ENCODE measurements around the gene KRTAP9-6. TPM values are rescaled to one million over a fixed set of nuclear protein-coding genes. Genes with fewer than 3 reads are reported as not detected.
"Not testable (repeated sequence)": the region's sequence is repeated elsewhere in the genome, so short reads cannot be mapped to it uniquely, and the experiment has no call there.

The KRTAP9-6 gene
- polyA plus RNA-seq, 10 donors: 0.15 to 0.30 (median 0.27) TPM; not detected in 5

DNA sequence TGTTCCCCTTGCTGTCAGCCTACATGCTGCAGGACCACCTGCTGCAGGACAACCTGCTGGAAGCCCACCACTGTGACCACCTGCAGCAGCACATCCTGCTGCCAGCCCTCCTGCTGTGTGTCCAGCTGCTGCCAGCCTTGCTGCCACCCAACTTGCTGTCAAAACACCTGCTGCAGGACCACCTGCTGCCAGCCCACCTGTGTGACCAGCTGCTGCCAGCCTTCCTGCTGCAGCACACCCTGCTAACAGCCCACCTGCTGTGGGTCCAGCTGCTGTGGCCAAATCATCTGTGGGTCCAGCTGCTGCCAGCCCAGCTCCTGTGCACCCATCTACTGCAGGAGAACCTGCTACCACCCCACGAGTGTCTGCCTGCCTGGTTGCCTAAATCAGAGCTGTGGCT lies 6.1 kb downstream of the KRTAP9-6 start:
- DNase-seq: not testable (repeated sequence)

DNA sequence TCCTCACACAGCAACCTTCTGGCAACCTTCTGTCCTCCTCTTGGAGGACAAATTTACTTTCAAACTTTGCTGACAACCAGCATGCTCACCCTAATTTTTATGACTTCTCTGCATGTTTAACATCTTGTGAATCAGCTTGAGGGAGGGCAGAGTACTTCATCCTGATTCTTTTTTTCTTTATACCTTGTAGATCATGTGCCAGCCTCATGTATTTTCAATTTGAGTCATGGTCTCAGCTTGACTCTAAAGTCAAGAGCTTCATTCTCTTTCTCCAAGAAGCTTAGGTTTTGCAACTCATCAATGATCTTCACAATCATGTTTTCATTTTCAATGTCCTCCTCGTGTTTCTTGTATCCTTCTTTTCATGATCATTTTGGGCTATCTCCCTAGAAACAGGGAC lies 6.7 kb downstream of the KRTAP9-6 start:
- no peak for DNase-seq

DNA sequence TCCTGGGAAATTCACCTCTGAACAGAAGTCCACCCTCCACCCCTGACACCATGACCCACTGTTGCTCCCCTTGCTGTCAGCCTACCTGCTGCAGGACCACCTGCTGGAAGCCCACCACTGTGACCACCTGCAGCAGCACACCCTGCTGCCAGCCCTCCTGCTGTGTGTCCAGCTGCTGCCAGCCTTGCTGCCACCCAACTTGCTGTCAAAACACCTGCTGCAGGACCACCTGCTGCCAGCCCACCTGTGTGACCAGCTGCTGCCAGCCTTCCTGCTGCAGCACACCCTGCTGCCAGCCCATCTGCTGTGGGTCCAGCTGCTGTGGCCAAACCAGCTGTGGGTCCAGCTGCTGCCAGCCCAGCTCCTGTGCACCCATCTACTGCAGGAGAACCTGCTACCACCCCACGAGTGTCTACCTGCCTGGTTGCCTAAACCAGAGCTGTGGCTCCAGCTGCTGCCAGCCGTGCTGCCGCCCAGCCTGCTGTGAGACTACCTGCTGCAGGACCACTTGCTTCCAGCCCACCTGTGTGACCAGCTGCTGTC lies 10.5 kb downstream of the KRTAP9-6 start, which contains the start of gene KRTAP9-7:
Gene KRTAP9-7, plus strand, starts transcription at position 51 of the 543 bp plus-strand sequence. Its CDS starts 0 bp downstream, at position 51.
- not testable (repeated sequence) for DNase-seq

DNA sequence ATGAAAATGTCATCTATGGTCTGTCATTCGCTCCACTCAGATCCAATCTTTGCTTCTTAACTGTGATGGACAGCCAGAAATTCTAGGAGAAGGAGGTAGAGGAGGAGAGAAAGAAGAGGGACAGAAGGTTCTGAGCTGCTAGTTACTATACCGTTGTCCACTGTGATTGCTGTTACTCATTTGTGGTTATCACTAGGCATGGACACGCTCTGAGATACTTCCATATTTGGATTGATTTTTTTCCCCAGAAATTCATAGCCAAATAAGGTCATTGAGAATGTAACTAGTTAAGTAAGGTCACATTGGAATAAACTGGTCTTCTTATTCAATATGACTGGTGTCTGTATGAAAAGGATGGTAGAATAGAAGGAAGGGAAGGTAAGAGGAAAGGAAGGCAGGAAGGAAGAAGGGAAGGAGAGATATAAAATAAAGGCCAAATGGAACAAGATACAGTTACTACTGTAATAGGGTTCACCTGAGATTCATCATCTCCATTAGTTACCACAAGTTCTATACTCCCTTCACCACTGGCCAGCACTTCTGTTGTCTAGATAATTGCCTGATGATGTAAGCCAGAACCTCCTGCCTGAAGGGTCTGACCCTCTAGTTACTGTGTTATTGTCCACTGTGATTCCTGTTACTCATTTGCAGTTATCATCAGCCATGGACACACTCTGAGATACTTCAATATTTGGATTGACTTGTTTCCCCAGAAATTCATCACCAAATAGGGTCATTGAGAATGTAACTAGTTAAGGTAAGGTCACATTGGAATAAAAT lies 13.2 kb downstream of the KRTAP9-6 start:
- DNase-seq: no peak

DNA sequence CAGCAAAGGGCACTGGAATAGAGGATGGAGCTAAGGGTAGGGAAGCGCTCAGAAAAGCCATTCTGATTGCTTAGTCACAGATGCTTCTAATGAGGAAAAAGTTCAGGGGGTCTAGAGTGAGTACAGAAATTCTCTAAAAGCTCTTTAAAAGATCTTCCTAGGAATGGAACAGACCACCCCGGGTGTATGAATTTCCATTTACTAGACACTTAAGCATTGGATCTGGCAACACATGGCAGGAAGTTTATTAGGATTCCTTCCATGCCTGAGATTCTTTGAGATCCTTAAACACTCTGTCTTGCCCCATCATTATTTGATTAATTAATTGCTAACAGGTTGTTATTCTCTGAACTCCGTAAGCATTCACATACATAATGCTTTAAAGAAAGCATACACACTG lies 18.9 kb downstream of the KRTAP9-6 start:
- peak in 1 of 3 donors; percentile 79 for DNase-seq

DNA sequence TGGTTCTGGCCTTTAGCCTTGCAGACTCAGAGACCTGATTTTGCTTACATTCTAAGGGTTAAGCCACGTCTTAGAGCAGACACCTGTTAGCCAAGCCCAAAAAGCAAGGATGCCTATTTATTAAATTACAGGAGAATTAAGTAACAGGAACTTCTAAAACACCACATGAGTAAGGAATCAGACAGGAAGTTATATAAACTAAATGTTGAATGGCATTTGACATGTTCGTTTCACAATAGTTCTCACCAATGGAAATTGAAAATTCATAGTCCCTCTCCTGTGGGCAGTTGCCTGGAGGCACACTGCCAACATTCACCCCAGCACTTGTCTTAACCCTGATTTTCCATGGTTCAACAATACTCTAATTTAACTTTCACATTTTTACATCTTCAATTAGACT lies 19.4 kb downstream of the KRTAP9-6 start:
- DNase-seq: no peak

DNA sequence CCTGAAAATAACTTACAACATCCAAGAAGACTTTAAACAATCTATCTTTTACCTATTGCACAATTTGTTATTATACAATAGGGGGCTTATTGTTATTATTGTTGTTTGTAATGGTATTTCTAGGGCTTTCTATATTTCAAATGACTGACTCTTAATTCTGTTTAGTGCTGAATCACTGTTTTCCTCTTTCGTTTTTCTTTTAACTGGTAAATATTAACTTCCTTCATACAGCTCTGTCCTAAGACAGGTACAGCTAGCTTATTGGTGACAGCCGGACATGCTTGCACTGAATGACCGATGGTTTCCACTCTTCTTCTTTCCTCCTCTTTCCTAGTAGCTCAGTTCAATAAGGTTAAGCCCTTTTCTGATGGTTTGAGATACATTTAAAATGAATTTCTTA lies 21.9 kb downstream of the KRTAP9-6 start:
- DNase-seq: no peak

DNA sequence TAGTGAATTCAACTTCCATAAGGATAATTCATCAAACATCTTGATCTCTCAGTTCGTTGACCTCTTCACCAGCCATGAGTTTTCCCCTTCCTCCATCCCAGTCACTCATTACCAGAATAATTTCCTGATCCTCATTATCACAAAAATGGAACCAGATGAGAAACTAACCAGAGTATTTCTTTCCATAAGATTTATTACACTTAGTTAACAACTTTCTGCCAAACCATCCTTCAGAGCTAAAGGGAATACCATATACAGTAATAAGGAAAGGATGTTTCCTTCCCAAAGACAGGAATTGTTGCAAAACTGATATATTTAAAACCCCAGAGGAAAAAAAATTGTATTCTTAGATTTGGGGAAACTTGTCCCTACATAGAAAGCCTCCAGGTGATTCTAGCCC lies 28.8 kb downstream of the KRTAP9-6 start:
- no peak for DNase-seq

DNA sequence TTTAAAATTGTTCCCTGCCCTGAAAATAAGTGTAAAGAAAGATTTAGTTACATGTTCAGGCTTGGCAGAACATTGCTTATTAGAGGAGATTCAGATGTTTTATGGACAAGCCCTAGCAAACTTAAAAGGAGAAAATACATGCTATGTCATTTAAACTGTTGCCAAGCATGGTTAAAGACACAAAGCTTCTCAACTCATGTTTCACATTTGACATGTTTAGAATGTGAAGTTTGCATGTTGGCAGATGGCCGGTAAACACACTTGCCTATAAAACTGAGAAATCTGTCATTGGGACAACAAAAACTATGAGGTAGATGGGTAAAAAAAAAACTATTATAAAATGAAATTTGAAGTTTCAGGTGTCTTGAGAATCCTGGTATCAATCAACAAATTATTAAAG lies 31.7 kb downstream of the KRTAP9-6 start:
- no peak for DNase-seq

DNA sequence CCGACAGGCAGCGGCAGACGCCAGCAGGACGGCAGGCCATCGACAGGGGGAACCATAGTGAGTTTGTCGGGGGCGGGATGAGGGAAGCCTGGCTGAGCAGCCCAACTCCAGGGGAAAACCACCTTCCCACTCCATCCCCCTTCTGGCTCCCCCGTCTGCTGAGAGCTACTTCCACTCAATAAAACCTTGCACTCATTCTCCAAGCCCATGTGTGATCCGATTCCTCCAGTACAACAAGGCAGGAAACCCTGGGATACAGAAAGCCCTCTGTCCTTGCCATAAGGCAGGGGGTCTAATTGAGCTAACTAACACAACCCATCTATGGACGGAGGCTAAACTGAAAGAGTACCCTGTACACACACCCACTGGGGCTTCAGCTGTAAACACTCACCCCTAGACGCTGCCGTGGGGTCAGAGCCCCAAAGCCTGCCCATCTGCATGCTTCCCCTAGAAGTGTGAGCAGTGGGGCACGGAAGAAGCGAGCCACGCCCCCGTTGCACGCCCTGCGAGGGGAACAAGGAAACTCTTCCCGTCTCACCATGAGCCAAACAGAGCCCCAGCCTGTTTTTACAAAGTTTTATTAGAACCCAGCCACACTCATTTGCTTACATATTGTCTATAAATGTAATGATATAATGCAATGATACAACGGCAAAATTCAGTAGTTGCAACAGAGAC lies 33.4 kb downstream of the KRTAP9-6 start:
- DNase-seq: no peak

DNA sequence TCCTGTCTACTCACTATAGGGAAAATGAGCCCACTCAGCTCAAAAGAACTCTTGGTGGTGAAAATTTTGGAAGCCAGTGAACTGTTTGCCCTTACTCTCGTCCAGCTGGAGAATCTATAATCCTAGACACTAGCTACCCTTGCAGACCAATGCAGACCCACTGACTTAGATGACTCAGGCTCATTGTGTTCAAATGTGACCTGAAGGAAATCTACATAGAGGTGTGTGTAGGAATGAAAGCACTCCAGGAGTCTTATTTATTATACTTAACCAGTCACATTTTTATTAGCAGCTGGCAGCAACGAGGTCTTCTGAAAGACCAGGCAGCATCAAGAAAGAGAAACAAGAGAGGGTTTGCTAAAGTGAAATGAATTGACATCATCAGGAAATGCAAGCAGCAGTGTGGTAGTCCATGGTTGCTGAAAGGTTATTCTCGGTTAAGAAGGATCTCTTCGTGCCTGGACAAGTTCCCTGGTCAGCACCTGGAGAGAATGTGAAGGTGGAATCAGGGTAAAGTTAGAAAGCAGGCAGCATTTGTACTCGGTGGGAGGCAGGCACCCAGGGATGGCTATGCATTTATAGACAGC lies 36.1 kb downstream of the KRTAP9-6 start:
- DNase-seq: no peak

DNA sequence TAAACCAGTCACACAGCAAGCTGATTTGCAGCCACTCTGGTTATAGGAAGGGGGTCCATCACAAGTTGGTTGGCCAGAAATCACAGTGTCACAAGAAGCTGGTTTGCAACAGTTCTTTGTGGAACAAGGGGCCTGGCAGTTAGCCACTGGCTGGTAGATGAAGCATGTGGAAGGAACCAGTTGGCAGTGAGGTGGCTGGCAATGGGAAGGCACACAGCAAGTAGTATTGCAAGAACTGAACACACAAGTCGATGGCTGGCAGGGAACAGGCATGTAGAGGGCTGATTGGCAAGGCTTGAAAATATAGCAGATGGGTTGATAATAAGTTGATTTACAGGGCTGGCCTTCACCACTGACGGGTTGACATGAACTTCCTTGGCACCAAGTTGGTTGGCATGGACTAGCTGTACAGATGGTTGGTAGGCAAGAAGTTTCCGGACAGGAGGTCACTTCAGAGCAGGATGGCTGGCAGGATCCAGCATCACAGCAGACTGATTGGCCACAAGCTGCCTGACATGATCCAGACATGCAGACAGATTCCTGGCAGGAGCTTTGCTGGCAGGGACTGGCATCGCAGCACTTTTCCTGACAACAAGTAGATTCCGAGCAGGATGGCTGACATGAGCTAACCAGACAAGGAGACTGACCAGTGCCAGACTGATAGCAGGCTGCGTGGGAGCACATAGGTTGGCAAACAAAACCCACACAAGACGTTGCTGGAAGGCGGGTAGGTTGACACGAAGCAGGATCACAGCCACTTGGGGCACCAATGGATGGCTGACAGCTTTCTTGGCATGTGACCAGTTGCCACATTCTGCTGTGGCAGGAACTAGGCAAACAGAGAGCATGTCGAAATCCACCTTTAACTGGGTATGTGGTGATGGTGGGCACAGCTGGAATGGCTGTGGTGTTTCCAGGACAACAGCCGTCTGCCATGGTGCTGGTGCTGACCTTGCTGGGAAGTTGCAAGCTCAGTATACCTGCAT lies 37.0 kb downstream of the KRTAP9-6 start, which contains the start of gene KRTAP29-1:
Gene KRTAP29-1, minus strand, starts transcription at position 936 of the 986 bp plus-strand sequence. Its CDS starts 0 bp downstream, at position 936.
- no peak for DNase-seq

DNA sequence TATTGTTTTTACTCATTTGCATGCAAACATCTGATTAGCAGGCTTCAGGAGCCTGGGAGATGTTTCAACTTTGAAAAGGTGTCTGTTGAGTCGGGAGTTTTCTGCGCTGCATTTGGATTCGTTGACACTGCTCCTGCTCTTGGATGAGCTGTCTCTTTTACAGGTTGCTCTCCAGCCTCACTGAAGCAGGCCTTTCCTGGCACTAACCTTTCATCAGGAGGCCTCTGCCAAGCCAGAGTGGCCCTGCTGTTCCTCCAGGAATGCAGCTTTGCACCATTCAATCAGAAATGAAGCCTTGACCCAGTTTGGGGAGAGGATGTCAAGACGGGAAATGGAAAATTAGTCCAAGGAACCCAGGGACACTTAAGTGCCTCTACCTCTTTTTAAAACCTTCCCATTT lies 37.8 kb downstream of the KRTAP9-6 start:
- no peak for DNase-seq

DNA sequence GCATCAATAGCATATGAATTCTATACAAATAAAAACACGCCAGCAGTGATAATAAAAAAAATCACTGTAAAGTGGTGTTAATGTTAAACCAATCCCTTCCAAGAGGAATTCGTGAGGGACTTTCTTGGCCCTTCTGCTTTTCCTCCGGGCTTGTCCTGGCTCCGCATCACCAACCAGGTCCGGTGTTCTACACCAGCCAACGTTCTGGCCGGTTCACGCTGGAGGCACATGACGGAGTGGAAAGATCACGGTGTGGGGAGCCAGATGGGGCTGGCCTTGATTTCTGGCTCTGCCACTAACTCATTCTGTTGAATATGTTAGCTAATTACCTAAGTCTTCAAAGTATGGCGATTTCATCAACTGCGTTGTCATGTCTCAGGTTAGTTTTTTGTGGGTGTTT lies 38.9 kb downstream of the KRTAP9-6 start:
- DNase-seq: no peak

DNA sequence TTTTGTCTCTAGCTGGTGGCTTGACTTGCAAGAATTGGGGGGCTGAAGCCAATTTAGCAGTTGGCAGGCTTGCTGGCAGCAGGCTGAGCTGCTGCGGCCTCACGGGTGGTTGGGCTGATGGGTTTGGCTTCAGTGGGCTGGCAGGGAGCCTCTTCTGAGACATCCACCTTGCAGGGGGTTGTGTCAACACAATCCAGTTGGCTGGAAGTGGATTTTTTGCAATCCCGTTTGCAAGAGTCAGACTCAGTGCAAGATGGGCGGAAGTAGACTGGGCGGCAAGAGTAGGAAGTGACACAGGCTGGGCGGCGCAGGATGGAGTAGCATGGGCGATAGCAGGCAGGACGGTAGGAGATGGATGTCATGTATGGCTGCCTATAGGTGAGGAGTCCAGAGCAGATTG lies 42.5 kb downstream of the KRTAP9-6 start:
- DNase-seq: no peak

DNA sequence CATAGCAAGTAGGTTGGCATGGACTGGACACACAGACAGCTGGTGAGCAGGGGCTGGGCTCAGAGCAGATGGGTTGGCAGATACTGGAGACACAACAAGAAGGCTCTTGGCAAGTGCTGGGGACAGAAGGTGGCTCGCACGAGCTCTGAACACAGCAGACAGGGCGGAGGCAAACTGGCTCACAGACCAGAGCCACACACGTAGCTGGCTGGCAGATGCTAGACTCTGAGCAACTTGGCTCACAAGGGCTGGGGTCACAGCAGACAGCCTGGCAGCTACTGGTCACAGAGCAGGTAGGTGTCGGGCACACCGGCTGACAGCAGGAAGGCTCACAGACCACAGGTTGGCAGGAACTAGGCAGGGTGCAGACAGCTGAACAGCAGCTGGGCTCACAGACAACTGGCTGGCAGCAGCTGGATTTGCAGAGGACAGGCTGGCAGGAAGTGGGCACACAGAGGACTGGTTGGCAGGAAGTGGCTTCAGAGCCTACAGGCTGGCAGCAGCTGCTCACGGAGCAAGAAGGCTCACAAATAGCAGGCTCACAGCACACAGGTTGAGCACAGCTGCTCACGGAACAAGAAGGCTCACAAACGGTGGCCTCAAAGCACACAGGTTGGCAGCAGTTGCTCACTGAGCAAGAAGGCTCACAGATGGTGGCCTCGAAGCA lies 43.2 kb downstream of the KRTAP9-6 start:
- peak; percentile 46 to 72 (median 48) for DNase-seq

DNA sequence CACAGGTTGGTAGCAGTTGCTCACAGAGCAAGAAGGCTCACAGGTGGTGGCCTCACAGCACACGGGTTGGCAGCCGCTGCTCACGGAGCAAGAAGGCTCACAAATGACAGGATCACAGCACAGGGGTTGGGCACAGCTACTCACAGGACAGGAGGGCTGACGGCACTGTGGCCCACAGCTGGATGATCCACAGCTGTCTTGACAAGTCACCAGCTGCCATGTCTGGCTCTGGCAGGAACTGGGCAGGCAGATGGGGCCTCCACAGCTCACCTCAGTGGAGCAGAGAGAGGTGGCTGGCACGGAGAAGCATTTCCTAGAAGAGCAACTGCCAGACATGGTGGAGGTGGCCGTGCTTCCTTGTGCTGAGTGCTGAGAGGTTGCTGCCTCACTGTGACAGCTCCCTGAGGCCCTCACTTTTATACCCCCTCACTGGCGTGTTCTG lies 43.8 kb downstream of the KRTAP9-6 start, which contains the start of gene KRTAP16-1:
Gene KRTAP16-1, minus strand, starts transcription at position 392 of the 442 bp plus-strand sequence. Its CDS starts 56 bp downstream, at position 336.
- DNase-seq: peak in 1 of 3 donors; percentile 9

DNA sequence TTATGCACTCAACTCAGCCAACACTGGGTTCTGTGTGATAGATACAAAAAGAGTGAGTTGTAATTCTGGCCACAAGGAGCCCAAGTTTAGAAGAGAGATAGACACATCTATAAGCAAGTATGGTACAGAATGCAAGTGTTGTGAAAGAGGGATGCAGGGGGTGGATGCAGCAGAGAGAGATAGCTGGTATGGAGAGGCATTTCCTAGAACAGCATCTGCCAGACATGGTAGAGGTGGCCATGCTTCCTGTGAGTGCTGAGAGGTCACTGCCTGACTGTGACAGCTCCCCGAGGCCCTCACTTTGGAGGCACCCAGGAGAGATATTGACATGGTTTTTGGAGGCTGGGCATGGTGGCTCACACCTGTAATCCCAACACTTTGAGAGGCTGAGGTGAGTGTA lies 45.9 kb downstream of the KRTAP9-6 start:
- DNase-seq: no peak

DNA sequence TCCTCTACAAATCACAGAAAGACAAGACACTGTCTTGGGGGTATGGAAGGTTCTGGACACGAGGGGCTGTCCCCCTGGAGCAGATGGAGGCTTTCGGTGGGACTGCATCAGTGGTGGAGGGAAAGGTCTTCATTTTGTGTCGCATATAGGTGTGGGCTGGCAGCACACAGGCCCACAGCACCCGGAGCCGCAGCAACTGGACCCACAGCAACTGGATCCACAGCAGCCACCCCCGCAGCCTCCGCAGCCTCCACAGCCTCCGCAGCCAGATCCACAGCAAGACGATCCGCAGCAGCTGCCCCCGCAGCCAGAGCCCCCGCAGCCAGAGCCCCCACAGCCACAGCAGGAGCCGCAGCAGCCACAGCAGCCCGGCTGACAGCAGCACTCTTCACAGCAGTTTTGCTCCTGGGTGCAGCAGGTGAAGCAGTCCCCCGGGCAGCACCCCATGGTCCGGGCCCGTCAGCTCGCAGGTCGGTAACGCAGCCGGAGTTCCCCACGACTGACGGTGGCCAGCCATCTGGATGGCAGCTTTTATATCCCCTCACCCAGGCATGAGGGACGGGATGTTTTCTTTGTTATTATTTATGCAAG lies 50.1 kb downstream of the KRTAP9-6 start, which contains the start of gene KRTAP17-1:
Gene KRTAP17-1, minus strand, starts transcription at position 507 of the 591 bp plus-strand sequence. Its CDS starts 60 bp downstream, at position 447.
- no peak for DNase-seq
